Psoas muscle (tissue), 8 donors: ENCODE measurements around the gene ADGRG3. TPM values are rescaled to one million over a fixed set of nuclear protein-coding genes. Genes with fewer than 3 reads are reported as not detected.

Experiments used
- ATAC-seq, 4 donors: fragments of 200-7000 bp; cut with Tn5 transposase; one replicate each; pipeline ENCODE4 v1.9.1; 2020; ENCODE audit warnings: moderate library complexity in 3 of 4, mild to moderate bottlenecking in 2 of 4
- DNase-seq, 2 donors: peaks; one replicate each; pipeline ENCODE4 v3.0.0-alpha.2; 2020
- H3K27ac ChIP-seq: fragments of 200-600 bp; one replicate; pipeline ENCODE4 v1.8.0; 2022
- H3K27me3 ChIP-seq, 3 donors: fragments of 200-600 bp in 1 of 3; one replicate each; pipeline versions ENCODE4 v1.6.1 to v1.8.0; 2013 to 2022; ENCODE audit warnings: low read length in 2 of 3, mild to moderate bottlenecking in 2 of 3, moderate library complexity in 1 of 3; ENCODE audit not compliant: insufficient read depth in 3 of 3
- H3K36me3 ChIP-seq, 2 donors: fragments of 200-600 bp in 1 of 2; one replicate each; pipeline versions ENCODE4 v1.6.1 to v1.8.0; 2013 to 2022; ENCODE audit warnings: low read depth in 1 of 2, mild to moderate bottlenecking in 1 of 2, moderate library complexity in 1 of 2; ENCODE audit not compliant: insufficient read depth in 1 of 2
- H3K4me1 ChIP-seq: fragments of 200-600 bp; one replicate; pipeline ENCODE4 v1.8.0; 2022
- H3K4me3 ChIP-seq: fragments of 200-600 bp; one replicate; pipeline ENCODE4 v1.8.0; 2022; ENCODE audit warnings: mild to moderate bottlenecking
- H3K9me3 ChIP-seq: fragments of 200-600 bp; one replicate; pipeline ENCODE4 v1.8.0; 2022
- CTCF ChIP-seq: fragments of 200-600 bp; IDR thresholded peaks from one replicate; pipeline ENCODE4 v1.8.0; 2022; ENCODE audit warnings: antibody characterized with exemption
- WGBS, 3 donors: extraction: QIAGEN DNeasy Blood & Tissue Kit; methylation state at CpG; one replicate each; pipeline versions ENCODE4 v1.1.6 to v1.1.7; 2013; 5-methylcytosine and 5-hydroxymethylcytosine counted together
- intact Hi-C, 2 donors: fragments of 100-400 bp; cut with DNase I; formaldehyde crosslinking; loops; one replicate each; pipeline versions ENCODE4 v1.11.0 to v1.14.2; 2022
- polyA plus RNA-seq, 3 donors: library from polyadenylated mRNA; stranded (reverse); fragments of 200-250 nt; gene quantifications; one replicate each; pipeline ENCODE4 v1.2.3, GENCODE V29; 2013
- total RNA-seq, 4 donors: library from RNA; stranded (reverse); fragmentation: NEBNext Ultra II Directional in 2 of 4; extraction: Animal tissue kit (Norgen Biotek cat#: 25700) in 2 of 4; gene quantifications; one replicate each; pipeline versions ENCODE4 v1.2.1 to v1.2.4, GENCODE V29; 2021 to 2023
- donor health status: healthy with polysubstance abuse.
- donor health status: DM: no; HTN: no; CAD: no; lungs with moderate emphysema.
- donor health status: Bipolar disorder and iron deficiency.
- donor health status: healthy.
- donor health status: DM: yes; HTN: yes; CAD: no.
- donor health status: DM: no; HTN: no; CAD: no.
- donor health status: DM: no; HTN: no; CAD: no.
- donor health status: DM: yes; HTN: yes; CAD: no.

Gene ADGRG3
- total and polyA plus RNA-seq, 7 donors, result 0.16 to 0.57 (median 0.31) TPM

GRCh38 chr16:57672824-57673223, 4.7 kb downstream of the ADGRG3 start:
- no peak overlapping the region for H3K27ac ChIP-seq
- H3K9me3 ChIP-seq, result no peaks in the 10 kb centered on the region
- no peaks in the 10 kb centered on the region for H3K4me1 ChIP-seq
- H3K36me3 ChIP-seq, result no peaks in the 10 kb centered on the region
- intact Hi-C loops, result no loop called here
- DNase-seq, result no peak
- H3K4me3 ChIP-seq, result no peak overlapping the region
- WGBS, 3 donors, result 75 to 84% (median 79%) methylated on average over 2 of the region's 2 CpGs
- ATAC-seq, result no peak
- TF ChIP-seq CTCF, result no peak
- no peaks in the 10 kb centered on the region for H3K27me3 ChIP-seq

GRCh38 chr16:57675741-57676551, 7.8 kb downstream of the ADGRG3 start:
- ATAC-seq, result no peak
- 37 to 41% (median 38%) methylated on average over 12 of the region's 12 CpGs for WGBS, 3 donors
- no peak for TF ChIP-seq CTCF
- intact Hi-C loops, result no loop called here
- H3K27me3 ChIP-seq, result no peaks in the 10 kb centered on the region
- no peaks in the 10 kb centered on the region for H3K4me1 ChIP-seq
- no peak for DNase-seq
- no peaks in the 10 kb centered on the region for H3K9me3 ChIP-seq
- H3K4me3 ChIP-seq, result no peak overlapping the region
- no peak overlapping the region for H3K27ac ChIP-seq
- H3K36me3 ChIP-seq, result no peaks in the 10 kb centered on the region

GRCh38 chr16:57676553-57677085, 8.5 kb downstream of the ADGRG3 start:
- Histone ChIP-seq H3K9me3 (no peaks in the 10 kb centered on the region), H3K4me3 (no peak overlapping the region), H3K27me3 (no peaks in the 10 kb centered on the region), H3K27ac (no peak overlapping the region), H3K36me3 (no peaks in the 10 kb centered on the region), H3K4me1 (no peaks in the 10 kb centered on the region)
- no peak for DNase-seq
- TF ChIP-seq CTCF, result no peak
- intact Hi-C loops, result no loop called here
- no peak for ATAC-seq
- WGBS, 3 donors, result 58 to 65% (median 61%) methylated on average over 4 of the region's 4 CpGs

GRCh38 chr16:57677622-57678369, 9.7 kb downstream of the ADGRG3 start:
- Histone ChIP-seq H3K9me3 (no peaks in the 10 kb centered on the region), H3K27ac (no peak overlapping the region), H3K4me1 (no peaks in the 10 kb centered on the region), H3K4me3 (no peak overlapping the region), H3K36me3 (no peaks in the 10 kb centered on the region), H3K27me3 (no peaks in the 10 kb centered on the region)
- intact Hi-C loops, result no loop called here
- no peak for TF ChIP-seq CTCF
- DNase-seq (no peak), ATAC-seq (peak in 1 of 4 donors; percentile 29)
- WGBS, 3 donors, result 64 to 67% (median 64%) methylated on average over 14 of the region's 14 CpGs
